Measurements from ENCODE around the gene AGPAT4.

DNA sequence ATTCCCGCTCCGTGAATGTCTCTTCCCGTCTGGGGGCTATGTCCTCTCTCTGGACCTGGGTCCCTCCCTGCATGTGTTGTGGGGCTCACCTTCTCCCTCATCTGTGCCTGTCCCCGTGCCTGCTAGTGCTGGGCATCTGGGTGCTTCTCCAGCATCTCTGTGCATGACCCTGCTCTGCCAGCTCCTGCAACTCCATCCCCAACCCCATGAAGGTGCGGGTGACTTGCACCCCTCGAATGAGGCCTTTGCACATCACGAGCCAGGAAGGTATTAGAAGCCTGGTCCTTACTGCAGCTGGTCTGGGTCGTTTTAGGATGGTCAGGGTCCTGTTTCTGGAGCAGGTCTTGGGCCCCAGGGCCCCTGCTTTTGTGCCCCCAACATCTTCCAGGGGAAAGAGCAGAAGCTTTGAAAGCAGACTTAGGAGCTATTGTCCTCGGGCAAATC, 109.7 kb downstream of the AGPAT4 start:
- TF ChIP-seq CTCF (IDR thresholded peaks at IDR 0.05) (no peak), NFE2L2 (conservative IDR thresholded peaks at IDR 0.05; ENCODE audit: low read length) (no peak), MAX (IDR thresholded peaks at IDR 0.05) (no peak), RCOR1 (IDR thresholded peaks at IDR 0.05; ENCODE audit: low read depth, low read length) (no peak), JUN (IDR thresholded peaks at IDR 0.05) (no peak), ZNF302 (CRISPR knock-in tag; IDR thresholded peaks at IDR 0.05) (no peak), POLR2A (IDR thresholded peaks at IDR 0.05; ENCODE audit: low read length) (no peak), CEBPB (IDR thresholded peaks at IDR 0.05) (no peak), SMC3 (IDR thresholded peaks at IDR 0.05) (no peak)

Measured in A549 (cell line).